ENCODE measurements around the gene CDK14.

DNA sequence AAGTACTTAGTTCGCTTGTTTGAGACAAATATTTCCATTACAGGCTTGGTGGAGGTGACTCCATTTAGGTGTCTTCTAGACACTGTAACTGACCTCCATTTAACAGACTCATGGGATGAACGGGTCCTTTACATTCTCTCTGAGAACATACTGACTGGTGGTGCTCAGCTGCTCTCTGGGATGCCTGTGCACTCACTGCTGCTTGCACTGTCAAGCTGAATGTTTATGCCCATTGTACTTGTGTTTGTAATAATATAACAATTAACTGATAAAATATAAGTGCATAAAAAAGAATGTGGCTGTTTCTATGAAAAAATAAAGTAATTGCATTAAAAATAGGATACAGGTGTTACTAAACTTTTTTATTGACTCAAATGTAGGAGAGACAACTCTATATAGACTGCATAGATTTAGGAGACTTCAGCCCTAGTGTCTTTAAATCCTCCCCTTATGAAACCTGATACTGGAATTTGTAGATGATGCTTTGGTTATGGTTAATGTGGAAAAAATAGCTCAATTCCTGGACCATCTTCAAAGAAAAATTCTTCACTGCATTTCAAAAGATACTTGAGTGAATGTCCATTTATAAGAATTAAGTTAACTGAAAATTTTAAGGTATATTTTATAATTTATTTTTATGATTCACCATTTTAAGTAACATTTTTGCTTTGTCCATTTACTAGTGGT is 85.4 kb downstream of the CDK14 start:
- TF ChIP-seq, protein P1, sequence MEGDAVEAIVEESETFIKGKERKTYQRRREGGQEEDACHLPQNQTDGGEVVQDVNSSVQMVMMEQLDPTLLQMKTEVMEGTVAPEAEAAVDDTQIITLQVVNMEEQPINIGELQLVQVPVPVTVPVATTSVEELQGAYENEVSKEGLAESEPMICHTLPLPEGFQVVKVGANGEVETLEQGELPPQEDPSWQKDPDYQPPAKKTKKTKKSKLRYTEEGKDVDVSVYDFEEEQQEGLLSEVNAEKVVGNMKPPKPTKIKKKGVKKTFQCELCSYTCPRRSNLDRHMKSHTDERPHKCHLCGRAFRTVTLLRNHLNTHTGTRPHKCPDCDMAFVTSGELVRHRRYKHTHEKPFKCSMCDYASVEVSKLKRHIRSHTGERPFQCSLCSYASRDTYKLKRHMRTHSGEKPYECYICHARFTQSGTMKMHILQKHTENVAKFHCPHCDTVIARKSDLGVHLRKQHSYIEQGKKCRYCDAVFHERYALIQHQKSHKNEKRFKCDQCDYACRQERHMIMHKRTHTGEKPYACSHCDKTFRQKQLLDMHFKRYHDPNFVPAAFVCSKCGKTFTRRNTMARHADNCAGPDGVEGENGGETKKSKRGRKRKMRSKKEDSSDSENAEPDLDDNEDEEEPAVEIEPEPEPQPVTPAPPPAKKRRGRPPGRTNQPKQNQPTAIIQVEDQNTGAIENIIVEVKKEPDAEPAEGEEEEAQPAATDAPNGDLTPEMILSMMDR (IDR thresholded peaks at IDR 0.05), result no peak
- TF ChIP-seq POLR2A (IDR thresholded peaks at IDR 0.05) (no peak), EP300 (IDR thresholded peaks at IDR 0.05) (no peak)
